Activated T-helper 9 cell treated with anti-CD3 and anti-CD28 coated beads, Interleukin-2, amount 50 U/mL, for 16 hours (primary cell): ENCODE data around the gene DERA.
"Not testable (repeated sequence)": the region's sequence is repeated elsewhere in the genome, so short reads cannot be mapped to it uniquely, and the experiment has no call there.

Experiments used
- DNase-seq: peaks from one replicate; pipeline ENCODE4 v3.0.0-alpha.2; 2020; ENCODE audit warnings: low read depth

The DERA gene

GRCh38 chr12:15904378-15904920, 6.7 kb upstream of the DERA start:
- no peak for DNase-seq

- no peak for DNase-seq
These were observed 666 bp upstream of the DERA start for GRCh38 chr12:15910468-15910863.

- DNase-seq: not testable (repeated sequence)
These were observed 799 bp downstream of the DERA start for GRCh38 chr12:15911931-15912330.

GRCh38 chr12:15914131-15914530, 3.0 kb downstream of the DERA start:
- DNase-seq: not testable (repeated sequence)

GRCh38 chr12:15918066-15918465, 6.9 kb downstream of the DERA start:
- DNase-seq: no peak

- DNase-seq: no peak
These were observed 8.3 kb downstream of the DERA start for GRCh38 chr12:15919418-15919817.

- DNase-seq: no peak
These were observed 13.8 kb downstream of the DERA start for GRCh38 chr12:15924956-15925355.

- DNase-seq: no peak
These were observed 17.2 kb downstream of the DERA start for GRCh38 chr12:15928346-15928745.

GRCh38 chr12:15928870-15929571, 17.9 kb downstream of the DERA start:
- no peak for DNase-seq

GRCh38 chr12:15931590-15932053, 20.5 kb downstream of the DERA start:
- no peak for DNase-seq

- no peak for DNase-seq
These were observed 21.2 kb downstream of the DERA start for GRCh38 chr12:15932327-15932726.

GRCh38 chr12:15932971-15933370, 21.8 kb downstream of the DERA start:
- DNase-seq: no peak

GRCh38 chr12:15933751-15934150, 22.6 kb downstream of the DERA start:
- no peak for DNase-seq

- DNase-seq: no peak
These were observed 25.6 kb downstream of the DERA start for GRCh38 chr12:15936751-15937150.

- DNase-seq: no peak
These were observed 26.8 kb downstream of the DERA start for GRCh38 chr12:15937902-15938301.

- DNase-seq: no peak
These were observed 28.0 kb downstream of the DERA start for GRCh38 chr12:15939111-15939510.

GRCh38 chr12:15942475-15942874, 31.3 kb downstream of the DERA start:
- DNase-seq: no peak

GRCh38 chr12:15943519-15943918, 32.4 kb downstream of the DERA start:
- DNase-seq: not testable (repeated sequence)

GRCh38 chr12:15948461-15948860, 37.3 kb downstream of the DERA start:
- DNase-seq: not testable (repeated sequence)

GRCh38 chr12:15955281-15955680, 44.1 kb downstream of the DERA start:
- DNase-seq: no peak

- no peak for DNase-seq
These were observed 44.9 kb downstream of the DERA start for GRCh38 chr12:15956010-15956409.

- no peak for DNase-seq
These were observed 45.5 kb downstream of the DERA start for GRCh38 chr12:15956413-15957185.

GRCh38 chr12:15962760-15963159, 51.6 kb downstream of the DERA start:
- DNase-seq: no peak
